ENCODE measurements around the gene TLL2. TPM values are rescaled to one million over a fixed set of nuclear protein-coding genes. Genes with fewer than 3 reads are reported as not detected.

Gene TLL2
- total and polyA plus RNA-seq, 3 donors from 2014 or later: 0.39 to 0.68 (median 0.67) TPM

DNA sequence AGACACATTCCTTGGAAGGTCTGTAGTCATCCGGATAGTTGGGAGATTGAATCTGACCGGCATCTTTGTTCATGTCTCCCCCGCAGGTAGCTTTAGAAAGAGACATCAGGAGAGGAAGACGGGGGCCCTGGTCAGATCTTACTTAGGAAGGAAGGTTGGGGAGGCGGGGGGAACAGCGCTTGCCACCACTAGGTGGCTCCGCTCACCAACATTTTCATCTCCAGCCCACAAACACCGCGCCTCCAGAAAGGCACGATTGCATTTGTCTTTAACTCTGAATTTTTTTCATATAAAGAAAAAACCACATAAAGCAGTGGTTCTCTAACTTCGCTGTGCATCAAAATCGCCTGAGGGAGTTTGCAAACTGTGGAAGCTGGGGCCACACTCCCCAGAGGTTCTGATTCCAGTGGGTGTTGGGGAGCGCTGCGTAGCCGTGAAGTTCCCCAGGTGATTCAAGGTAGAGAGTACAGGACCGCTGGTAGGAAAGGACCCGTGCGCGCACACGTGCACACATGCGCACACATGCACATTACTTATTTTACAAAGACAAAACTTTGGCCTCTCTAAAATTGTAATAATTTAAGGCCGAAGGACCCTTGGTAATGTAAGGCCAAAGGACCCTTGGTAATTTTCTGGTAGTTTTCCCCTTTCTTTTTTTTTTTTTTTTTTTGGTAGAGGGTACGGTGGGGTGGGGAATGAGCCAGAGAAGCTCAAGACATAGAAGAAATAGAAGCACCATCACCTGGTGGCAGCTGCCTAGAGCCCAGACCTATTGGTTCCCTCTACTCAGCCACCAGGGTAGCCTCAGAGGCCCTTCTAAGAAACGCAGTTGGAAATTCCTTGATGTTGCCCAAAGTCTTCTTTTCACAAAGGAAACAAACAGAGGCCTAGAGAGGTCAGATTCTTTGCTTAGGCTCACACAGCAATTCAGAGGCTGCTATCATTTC lies 117.5 kb downstream of the TLL2 start:
- intact Hi-C loops (cut with DNase I; ENCODE audit: low total_unique reads): loop anchor here (10.0 kb wide), 1 partner anchor 119 kb away; the partner anchor contains the start of gene TLL2
- Histone ChIP-seq H3K9me3 (no peaks in the 10 kb centered on the region), H3K36me3 (ENCODE audit: low read depth, missing control alignments) (no peaks in the 10 kb centered on the region), H3K4me1 (no peaks in the 10 kb centered on the region), H3K27me3 (no peaks in the 10 kb centered on the region), H3K27ac (no peak overlapping the region), H3K4me3 (no peak overlapping the region)
- TF ChIP-seq, protein P1, sequence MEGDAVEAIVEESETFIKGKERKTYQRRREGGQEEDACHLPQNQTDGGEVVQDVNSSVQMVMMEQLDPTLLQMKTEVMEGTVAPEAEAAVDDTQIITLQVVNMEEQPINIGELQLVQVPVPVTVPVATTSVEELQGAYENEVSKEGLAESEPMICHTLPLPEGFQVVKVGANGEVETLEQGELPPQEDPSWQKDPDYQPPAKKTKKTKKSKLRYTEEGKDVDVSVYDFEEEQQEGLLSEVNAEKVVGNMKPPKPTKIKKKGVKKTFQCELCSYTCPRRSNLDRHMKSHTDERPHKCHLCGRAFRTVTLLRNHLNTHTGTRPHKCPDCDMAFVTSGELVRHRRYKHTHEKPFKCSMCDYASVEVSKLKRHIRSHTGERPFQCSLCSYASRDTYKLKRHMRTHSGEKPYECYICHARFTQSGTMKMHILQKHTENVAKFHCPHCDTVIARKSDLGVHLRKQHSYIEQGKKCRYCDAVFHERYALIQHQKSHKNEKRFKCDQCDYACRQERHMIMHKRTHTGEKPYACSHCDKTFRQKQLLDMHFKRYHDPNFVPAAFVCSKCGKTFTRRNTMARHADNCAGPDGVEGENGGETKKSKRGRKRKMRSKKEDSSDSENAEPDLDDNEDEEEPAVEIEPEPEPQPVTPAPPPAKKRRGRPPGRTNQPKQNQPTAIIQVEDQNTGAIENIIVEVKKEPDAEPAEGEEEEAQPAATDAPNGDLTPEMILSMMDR (IDR thresholded peaks at IDR 0.05): peak; percentile 73 to 84 (median 83)
- no peak for TF ChIP-seq POLR2A (IDR thresholded peaks at IDR 0.05)
- DNase-seq: peak; percentile 81
- WGBS, 2 donors: 38 to 45% methylated on average over 24 of the region's 24 CpGs

DNA sequence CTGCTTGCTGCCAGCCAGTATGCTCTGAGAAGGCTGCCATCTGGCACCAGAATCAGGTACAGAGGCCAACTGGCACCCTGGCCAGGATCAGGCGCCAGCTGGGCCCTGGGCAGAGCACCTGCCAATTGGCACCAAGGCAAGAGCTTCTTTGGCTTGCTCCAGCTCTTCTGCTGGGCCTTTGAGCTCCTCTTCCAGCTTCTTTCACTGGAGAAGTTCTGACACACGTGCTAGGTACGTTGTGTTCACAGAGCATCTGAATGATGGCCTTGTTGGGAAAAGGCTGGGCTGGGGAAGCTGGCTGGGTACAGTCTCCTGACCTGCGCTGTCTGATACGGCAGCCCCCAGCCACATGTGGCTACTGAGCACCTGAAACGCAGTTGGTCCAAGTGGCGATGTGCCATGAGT lies 123.3 kb downstream of the TLL2 start:
- Histone ChIP-seq H3K27ac (no peak overlapping the region), H3K36me3 (ENCODE audit: low read depth, missing control alignments) (no peaks in the 10 kb centered on the region), H3K4me1 (no peaks in the 10 kb centered on the region), H3K4me3 (no peak overlapping the region), H3K9me3 (no peaks in the 10 kb centered on the region), H3K27me3 (no peaks in the 10 kb centered on the region)
- no peak for DNase-seq
- 70 to 76% methylated on average over 7 of the region's 7 CpGs for WGBS, 2 donors
- TF ChIP-seq, protein P1 (IDR thresholded peaks at IDR 0.05): no peak
- TF ChIP-seq POLR2A (IDR thresholded peaks at IDR 0.05): no peak
- intact Hi-C loops (cut with DNase I; ENCODE audit: low total_unique reads): loop anchor here (10.0 kb wide), 1 partner anchor 124 kb away; the partner anchor contains the start of gene TLL2

DNA sequence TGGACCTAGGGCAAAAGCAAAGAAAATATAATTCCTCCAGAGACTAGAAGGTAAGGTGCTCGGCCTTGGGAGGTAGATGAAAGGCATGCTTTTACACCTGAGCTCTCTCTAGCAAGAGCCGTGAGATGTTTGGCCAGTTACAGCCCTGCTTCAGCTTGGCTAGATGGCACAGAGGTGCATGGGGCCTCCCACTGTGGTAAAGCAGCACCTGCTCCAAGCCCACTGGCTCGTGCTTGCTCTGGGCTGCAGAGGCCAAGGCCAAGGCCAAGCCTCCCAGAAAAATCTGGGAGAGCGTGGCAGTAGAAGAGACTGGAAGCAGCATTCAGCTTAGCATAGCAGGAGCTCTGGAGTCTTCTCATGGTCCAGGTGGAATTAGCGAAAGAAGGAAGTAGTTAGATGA lies 123.9 kb downstream of the TLL2 start:
- DNase-seq: no peak
- H3K9me3 ChIP-seq: no peaks in the 10 kb centered on the region
- intact Hi-C loops (cut with DNase I; ENCODE audit: low total_unique reads): loop anchor here (10.0 kb wide), 1 partner anchor 125 kb away; the partner anchor contains the start of gene TLL2
- H3K27ac ChIP-seq: no peak overlapping the region
- TF ChIP-seq, protein P1 (IDR thresholded peaks at IDR 0.05): no peak
- no peak for TF ChIP-seq POLR2A (IDR thresholded peaks at IDR 0.05)
- 66 to 72% methylated on average over 5 of the region's 5 CpGs for WGBS, 2 donors
- H3K4me3 ChIP-seq: no peak overlapping the region
- H3K36me3 ChIP-seq (ENCODE audit: low read depth, missing control alignments): no peaks in the 10 kb centered on the region
- no peaks in the 10 kb centered on the region for H3K27me3 ChIP-seq
- H3K4me1 ChIP-seq: no peaks in the 10 kb centered on the region

DNA sequence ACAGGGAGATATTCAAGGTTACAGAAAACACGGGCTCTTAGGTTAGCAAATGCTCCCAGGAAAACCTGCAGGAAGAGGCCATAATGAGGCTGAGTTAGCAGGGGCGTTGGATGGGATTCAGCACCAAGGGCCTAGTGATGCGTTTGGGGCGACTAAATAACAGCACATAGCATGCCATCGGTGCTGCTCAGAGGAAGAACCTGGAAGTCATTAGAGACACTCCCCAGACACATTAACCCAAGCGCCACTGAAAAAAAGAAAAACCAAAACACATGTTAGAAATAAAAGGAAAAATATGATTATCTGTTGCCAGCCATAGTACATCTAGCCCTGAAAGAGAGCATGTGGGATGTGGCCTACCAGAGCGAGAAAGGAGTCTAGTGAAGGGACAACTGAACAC lies 126.1 kb downstream of the TLL2 start:
- 74 to 77% methylated on average over 7 of the region's 7 CpGs for WGBS, 2 donors
- intact Hi-C loops (cut with DNase I; ENCODE audit: low total_unique reads): no loop called here
- DNase-seq: no peak

More for the DNA sequence above, 126.1 kb downstream of the TLL2 start:
- Histone ChIP-seq H3K27me3 (no peaks in the 10 kb centered on the region), H3K27ac (no peak overlapping the region), H3K4me3 (no peak overlapping the region), H3K36me3 (ENCODE audit: low read depth, missing control alignments) (no peaks in the 10 kb centered on the region), H3K9me3 (no peaks in the 10 kb centered on the region), H3K4me1 (no peaks in the 10 kb centered on the region)
- no peak for TF ChIP-seq POLR2A (IDR thresholded peaks at IDR 0.05)
- TF ChIP-seq, protein P1 (IDR thresholded peaks at IDR 0.05): no peak
